ENCODE data around the gene DNPH1. TPM values are rescaled to one million over a fixed set of nuclear protein-coding genes. Genes with fewer than 3 reads are reported as not detected.

The DNPH1 gene, protein sequence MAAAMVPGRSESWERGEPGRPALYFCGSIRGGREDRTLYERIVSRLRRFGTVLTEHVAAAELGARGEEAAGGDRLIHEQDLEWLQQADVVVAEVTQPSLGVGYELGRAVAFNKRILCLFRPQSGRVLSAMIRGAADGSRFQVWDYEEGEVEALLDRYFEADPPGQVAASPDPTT
- total RNA-seq (2022; extraction: Qiagen RNA extraction; ENCODE audit: low read depth) = 68.6 to 103 TPM (median 100 TPM) in 5 replicates

DNA sequence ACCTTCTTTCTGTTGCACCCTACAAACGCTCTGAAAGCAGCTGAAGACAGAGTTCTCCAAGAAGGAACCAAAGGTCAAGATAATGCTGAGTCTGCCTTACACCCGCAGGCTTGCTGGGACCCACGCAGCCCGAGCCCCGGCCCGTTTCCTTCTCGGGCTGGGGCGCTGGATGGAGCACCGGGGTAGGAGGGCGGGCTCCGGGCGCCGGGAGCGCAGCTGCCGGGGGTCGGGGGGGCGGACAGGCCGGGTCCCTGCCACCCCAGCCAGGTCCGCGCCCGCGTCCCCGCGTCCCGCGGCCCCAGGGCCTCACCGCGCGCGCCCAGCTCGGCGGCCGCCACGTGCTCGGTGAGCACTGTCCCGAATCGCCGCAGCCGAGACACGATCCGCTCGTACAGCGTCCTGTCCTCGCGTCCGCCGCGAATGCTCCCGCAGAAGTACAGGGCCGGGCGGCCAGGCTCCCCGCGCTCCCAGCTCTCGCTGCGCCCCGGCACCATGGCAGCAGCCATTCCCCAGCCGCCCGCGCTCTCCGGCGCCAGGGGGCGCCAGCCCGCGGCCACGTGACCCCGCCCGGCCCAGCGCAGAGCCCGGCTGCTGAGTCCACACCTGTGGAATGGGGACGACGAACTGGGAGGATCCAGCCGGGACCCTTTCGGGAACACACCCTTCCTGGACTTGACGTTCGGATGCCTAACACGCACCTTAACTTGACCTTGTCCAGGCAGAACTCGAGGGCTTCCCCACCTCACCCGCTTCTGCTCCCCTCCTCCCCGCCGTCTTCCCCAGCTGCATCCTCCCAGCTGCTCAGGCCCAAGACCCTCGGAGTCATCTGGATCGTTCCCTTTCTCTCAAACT is at the start of gene DNPH1:
Gene DNPH1, minus strand, starts transcription at position 531 of the 852 bp plus-strand sequence. Its CDS starts 25 bp downstream, at position 506.

DNA sequence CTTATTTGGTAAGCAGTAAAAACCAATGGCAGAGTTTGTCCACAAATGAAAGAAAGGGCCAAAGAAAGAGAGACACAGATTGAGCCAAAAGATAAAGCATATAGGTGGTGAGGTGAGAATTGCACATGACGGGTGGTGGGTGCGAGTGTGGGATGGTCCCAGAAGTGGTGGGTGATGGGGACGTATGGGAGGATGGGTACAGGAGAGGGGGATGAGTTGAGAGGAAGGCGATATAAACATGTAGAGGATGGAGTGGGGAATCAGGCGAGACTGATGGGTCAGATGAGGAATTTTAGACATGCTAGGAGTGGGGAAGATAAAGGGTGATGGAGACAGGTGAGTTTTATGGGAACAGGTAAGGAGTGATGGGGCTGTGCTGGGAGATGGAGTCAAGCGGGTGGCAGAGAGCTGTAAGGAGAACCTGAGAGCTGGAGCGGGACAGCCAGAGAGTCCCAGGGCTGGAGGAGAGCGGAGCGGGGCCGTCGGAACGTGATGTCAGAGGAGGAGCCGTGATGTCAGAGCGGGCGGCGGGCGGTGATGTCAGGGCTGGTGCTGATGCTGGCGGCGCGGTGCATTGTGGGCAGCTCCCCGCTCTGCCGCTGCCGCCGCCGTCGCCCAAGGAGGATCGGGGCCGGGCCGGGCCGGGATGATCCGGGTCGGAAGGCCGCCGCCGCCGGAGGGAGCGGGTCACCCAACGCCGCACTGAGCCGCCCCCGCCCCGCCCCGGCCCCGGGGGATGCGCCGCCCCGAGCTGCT is 13.8 kb upstream of the DNPH1 start, which contains the start of gene TTBK1:
Gene TTBK1, plus strand, starts transcription at position 574 of the 756 bp plus-strand sequence. CDS start 3,180 bp downstream, outside the sequence.

DNA sequence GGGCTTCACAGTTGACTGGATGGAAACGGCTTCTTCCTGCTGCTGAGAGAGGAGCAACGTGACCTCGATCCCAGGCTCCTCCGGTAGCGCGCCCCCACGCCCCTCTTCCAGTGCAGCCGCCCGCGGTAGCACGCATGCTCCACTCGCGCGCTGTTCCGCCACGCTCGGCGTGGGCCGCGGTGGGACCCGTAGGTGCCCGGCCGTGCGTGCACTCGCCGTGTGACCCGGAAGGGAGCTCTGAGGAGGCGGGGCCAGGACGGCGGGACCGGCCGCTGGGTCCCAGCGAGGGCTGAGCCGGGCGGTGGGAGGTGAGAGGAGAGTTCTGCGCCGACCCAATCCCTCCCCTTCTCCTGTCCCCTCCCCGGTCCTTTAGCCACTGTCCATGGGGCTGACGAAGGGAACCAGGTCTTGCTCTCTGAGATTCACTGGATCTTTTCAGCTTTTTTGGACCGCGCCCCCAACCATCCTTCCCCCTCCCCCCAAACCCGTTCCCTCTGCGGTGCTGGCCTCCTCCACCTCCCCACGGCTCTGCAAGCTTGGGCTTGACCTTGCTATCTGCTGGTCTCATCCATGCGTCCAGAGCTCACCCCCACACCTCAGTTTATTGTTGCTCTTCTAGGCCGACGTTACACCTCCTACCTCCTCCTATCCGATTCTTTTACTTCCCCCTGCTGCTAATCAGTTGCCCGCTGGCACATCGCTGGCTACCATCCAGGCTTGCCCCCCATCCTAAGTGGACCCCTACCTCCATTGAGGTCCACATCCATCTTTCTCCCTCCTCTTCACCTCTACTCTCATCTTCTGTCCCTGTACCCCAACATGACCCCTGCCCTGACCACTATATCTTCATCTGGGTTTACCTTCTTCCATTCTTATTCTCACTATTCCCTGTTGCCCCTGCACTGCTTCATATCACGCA is 47.1 kb downstream of the DNPH1 start, which contains the start of gene CUL9:
Gene CUL9, plus strand, starts transcription at position 255 of the 919 bp plus-strand sequence. CDS start 2,115 bp downstream, outside the sequence.

Other genes with a start within 250 kb of the DNPH1 start
- 25.0 to 28.8 TPM (median 26.9 TPM) in 5 replicates for gene PPP2R5D, start 244.9 kb downstream of the DNPH1 start, total RNA-seq (2022; extraction: Qiagen RNA extraction; ENCODE audit: low read depth)
- gene MEA1, start 215.5 kb downstream of the DNPH1 start, total RNA-seq (2022; extraction: Qiagen RNA extraction; ENCODE audit: low read depth) = 90.8 to 113 TPM (median 93.1 TPM) in 5 replicates
- 26.1 to 32.1 TPM (median 30.4 TPM) in 5 replicates for gene KLHDC3, start 215.2 kb downstream of the DNPH1 start, total RNA-seq (2022; extraction: Qiagen RNA extraction; ENCODE audit: low read depth)
- 67.5 to 87.2 TPM (median 72.5 TPM) in 5 replicates for gene RRP36, start 207.9 kb downstream of the DNPH1 start, total RNA-seq (2022; extraction: Qiagen RNA extraction; ENCODE audit: low read depth)
- gene CUL7, start 175.6 kb downstream of the DNPH1 start, total RNA-seq (2022; extraction: Qiagen RNA extraction; ENCODE audit: low read depth) = 5.9 to 8.0 TPM (median 7.1 TPM) in 5 replicates
- gene MRPL2, start 170.0 kb downstream of the DNPH1 start, total RNA-seq (2022; extraction: Qiagen RNA extraction; ENCODE audit: low read depth) = 55.2 to 71.0 TPM (median 62.7 TPM) in 5 replicates
- 5.6 to 8.1 TPM (median 7.2 TPM) in 5 replicates for gene KLC4, start 169.8 kb downstream of the DNPH1 start, total RNA-seq (2022; extraction: Qiagen RNA extraction; ENCODE audit: low read depth)
- gene PTK7, start 153.2 kb downstream of the DNPH1 start, total RNA-seq (2022; extraction: Qiagen RNA extraction; ENCODE audit: low read depth) = 4.1 to 5.1 TPM (median 4.4 TPM) in 5 replicates
- gene SRF, start 58.2 kb downstream of the DNPH1 start, total RNA-seq (2022; extraction: Qiagen RNA extraction; ENCODE audit: low read depth) = 12.3 to 18.7 TPM (median 17.9 TPM) in 5 replicates
- gene CUL9, start 47.3 kb downstream of the DNPH1 start, total RNA-seq (2022; extraction: Qiagen RNA extraction; ENCODE audit: low read depth) = 6.8 to 8.8 TPM (median 8.4 TPM) in 5 replicates
- 0.03 to 0.09 TPM (median 0.06 TPM) in 4 of 5 replicates, not detected in the other for gene TTBK1, start 14.0 kb upstream of the DNPH1 start, total RNA-seq (2022; extraction: Qiagen RNA extraction; ENCODE audit: low read depth)
- not detected in 5 replicates for gene SLC22A7, start 68.8 kb upstream of the DNPH1 start, total RNA-seq (2022; extraction: Qiagen RNA extraction; ENCODE audit: low read depth)
- 0.42 to 1.0 TPM (median 0.66 TPM) in 5 replicates for gene CRIP3, start 79.3 kb upstream of the DNPH1 start, total RNA-seq (2022; extraction: Qiagen RNA extraction; ENCODE audit: low read depth)
- 3.6 to 5.2 TPM (median 4.9 TPM) in 5 replicates for gene ZNF318, start 140.2 kb upstream of the DNPH1 start, total RNA-seq (2022; extraction: Qiagen RNA extraction; ENCODE audit: low read depth)
- gene ABCC10, start 198.1 kb upstream of the DNPH1 start, total RNA-seq (2022; extraction: Qiagen RNA extraction; ENCODE audit: low read depth) = 5.9 to 12.5 TPM (median 9.2 TPM) in 5 replicates
- gene DLK2, start 226.1 kb upstream of the DNPH1 start, total RNA-seq (2022; extraction: Qiagen RNA extraction; ENCODE audit: low read depth) = 3.6 to 6.8 TPM (median 5.7 TPM) in 5 replicates
- gene TJAP1, start 248.1 kb upstream of the DNPH1 start, total RNA-seq (2022; extraction: Qiagen RNA extraction; ENCODE audit: low read depth) = 15.1 to 20.9 TPM (median 19.9 TPM) in 5 replicates